HT-29 (cell line): ENCODE results near the gene KRT84. TPM values are rescaled to one million over a fixed set of nuclear protein-coding genes. Genes with fewer than 3 reads are reported as not detected.

ENCODE experiments used
- DNase-seq: peaks from one replicate; pipeline ENCODE4 v3.0.0-alpha.2; 2015; ENCODE audit warnings: low spot score
- total RNA-seq: library from RNA; depleted of rRNA; stranded (reverse); fragments of >200 nt; shearing (Covaris generic); gene quantifications from 2 replicates; pipeline ENCODE4 v1.2.3, GENCODE V29; 2014

Gene KRT84
- total RNA-seq, 1 experiment from 2014 or later: not detected

- DNase-seq: no peak
Measured at GRCh38 chr12:52389313-52390207, 4.1 kb upstream of the KRT84 start.

GRCh38 chr12:52387859-52388258 is 2.4 kb upstream of the KRT84 start:
- no peak for DNase-seq

GRCh38 chr12:52383331-52383730 is 2.1 kb downstream of the KRT84 start:
- no peak for DNase-seq

- DNase-seq: no peak
Measured at GRCh38 chr12:52382854-52383253, 2.6 kb downstream of the KRT84 start.

GRCh38 chr12:52381206-52381605 is 4.2 kb downstream of the KRT84 start:
- no peak for DNase-seq

GRCh38 chr12:52380271-52380694 is 5.2 kb downstream of the KRT84 start:
- DNase-seq: peak; percentile 65

- DNase-seq: no peak
Measured at GRCh38 chr12:52379536-52379935, 5.9 kb downstream of the KRT84 start.

- DNase-seq: no peak
Measured at GRCh38 chr12:52378091-52378490, 7.4 kb downstream of the KRT84 start.

- DNase-seq: no peak
Measured at GRCh38 chr12:52377266-52377665, 8.2 kb downstream of the KRT84 start.

GRCh38 chr12:52372216-52373154 is 13.0 kb downstream of the KRT84 start:
- DNase-seq: peak; percentile 80

GRCh38 chr12:52371716-52372115 is 13.7 kb downstream of the KRT84 start:
- no peak for DNase-seq

- DNase-seq: no peak
Measured at GRCh38 chr12:52370926-52371608, 14.4 kb downstream of the KRT84 start.

GRCh38 chr12:52369809-52370208 is 15.6 kb downstream of the KRT84 start:
- no peak for DNase-seq

- no peak for DNase-seq
Measured at GRCh38 chr12:52369211-52369610, 16.2 kb downstream of the KRT84 start.

GRCh38 chr12:52368508-52368907 is 16.9 kb downstream of the KRT84 start:
- DNase-seq: no peak

GRCh38 chr12:52367876-52368275 is 17.6 kb downstream of the KRT84 start:
- DNase-seq: no peak

GRCh38 chr12:52366738-52367485 is 18.5 kb downstream of the KRT84 start, which contains the start of gene KRT85:
KRT85 (minus strand) TSS chr12:52367481; CDS start chr12:52367405, 76 bp downstream.
- no peak for DNase-seq

- no peak for DNase-seq
Measured at GRCh38 chr12:52364901-52365489, 20.5 kb downstream of the KRT84 start.

- DNase-seq: no peak
Measured at GRCh38 chr12:52364061-52364460, 21.4 kb downstream of the KRT84 start.

- no peak for DNase-seq
Measured at GRCh38 chr12:52363111-52363679, 22.3 kb downstream of the KRT84 start.
